SU-DHL-6 (cell line): ENCODE results near the gene TMEM163.

Source experiments
- CTCF ChIP-seq: fragments of 200-600 bp; sonication (generic); IDR thresholded peaks from one replicate; pipeline ENCODE4 v1.5.1; 2017; ENCODE audit warnings: antibody characterized with exemption, mild to moderate bottlenecking, low read length, moderate library complexity; ENCODE audit not compliant: insufficient read depth, poor library complexity, severe bottlenecking
- EZH2phosphoT487 ChIP-seq: fragments of 200-600 bp; sonication (generic), shearing (Covaris generic); conservative IDR thresholded peaks from 2 replicates; pipeline ENCODE4 v1.6.1; 2018; ENCODE audit warnings: mild to moderate bottlenecking, antibody characterized with exemption, low read length, moderate library complexity, mixed read lengths

- TF ChIP-seq CTCF (no peak), EZH2phosphoT487 (no peak)
Observed at GRCh38 chr2:134712736-134713135, 6.1 kb downstream of the TMEM163 start.
